HTERT RPE-1 (cell line): ENCODE data around the gene SAXO1.
"Not testable (repeated sequence)": the region's sequence is repeated elsewhere in the genome, so short reads cannot be mapped to it uniquely, and the experiment has no call there.

Experiments used
- in situ Hi-C: fragments of 300-500 bp; cut with MboI; formaldehyde crosslinking; loops from 4 replicates; pipeline ENCODE4 v1.14.3; 2020; ENCODE audit warnings: low sequenced_read_pairs

The SAXO1 gene

DNA sequence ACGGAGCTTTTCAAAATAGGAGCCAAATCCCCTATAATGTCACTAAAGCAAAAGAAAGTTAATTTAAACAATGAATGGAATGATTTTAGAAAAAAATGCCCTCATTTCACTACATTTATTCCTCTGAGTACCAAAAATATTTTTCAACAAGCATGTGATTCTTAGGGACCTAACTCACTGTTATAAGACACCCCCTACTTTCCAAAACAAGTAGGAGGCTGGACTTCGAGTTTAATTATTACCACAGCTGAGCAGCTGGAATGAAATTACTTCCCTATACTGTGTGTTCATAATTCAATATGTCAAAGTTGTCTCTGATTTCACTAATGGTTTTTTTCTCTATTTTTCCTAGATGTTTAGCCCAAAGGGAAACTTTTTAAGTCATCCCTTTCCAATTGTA is 61.6 kb downstream of the SAXO1 start:
- in situ Hi-C loops, result no loop called here

DNA sequence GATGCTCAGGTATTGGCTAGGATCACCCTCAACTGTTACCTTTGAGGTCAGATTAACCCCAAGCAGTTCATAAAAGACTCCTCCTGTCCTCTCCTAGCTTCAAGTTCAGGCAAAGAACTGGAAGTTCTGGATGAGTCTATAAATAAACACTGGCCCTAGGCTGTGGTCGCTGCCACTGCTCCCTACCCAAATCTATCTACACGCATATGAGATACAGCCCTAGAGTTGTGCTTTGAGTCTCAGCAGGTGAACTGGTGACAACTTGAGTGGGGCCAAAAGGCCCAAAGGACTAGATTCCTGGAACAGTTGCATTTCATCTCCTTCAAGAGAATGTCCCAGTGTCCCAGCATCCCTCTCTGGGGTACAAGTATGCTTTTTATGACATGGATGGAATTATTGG is 62.6 kb downstream of the SAXO1 start:
- in situ Hi-C loops, result no loop called here

DNA sequence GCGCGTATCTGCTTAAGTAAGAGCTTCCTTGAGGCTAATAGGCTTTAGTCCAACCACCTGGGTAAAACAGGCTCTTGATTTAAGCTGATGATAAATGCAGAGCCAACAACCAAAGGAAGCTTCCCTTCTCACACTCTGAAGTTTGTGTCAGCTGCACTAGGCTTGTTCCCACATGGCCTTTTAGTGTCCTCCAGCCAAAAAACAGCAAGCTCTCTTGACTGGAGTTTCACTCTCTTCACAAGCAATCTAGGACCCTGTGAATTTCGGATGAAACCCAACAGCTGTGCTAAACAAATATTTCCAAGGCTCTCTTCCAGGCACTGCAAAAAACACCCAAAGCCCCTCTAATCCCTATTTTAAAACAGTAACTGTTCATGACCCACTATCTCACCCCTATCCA is 63.9 kb downstream of the SAXO1 start:
- in situ Hi-C loops, result no loop called here

DNA sequence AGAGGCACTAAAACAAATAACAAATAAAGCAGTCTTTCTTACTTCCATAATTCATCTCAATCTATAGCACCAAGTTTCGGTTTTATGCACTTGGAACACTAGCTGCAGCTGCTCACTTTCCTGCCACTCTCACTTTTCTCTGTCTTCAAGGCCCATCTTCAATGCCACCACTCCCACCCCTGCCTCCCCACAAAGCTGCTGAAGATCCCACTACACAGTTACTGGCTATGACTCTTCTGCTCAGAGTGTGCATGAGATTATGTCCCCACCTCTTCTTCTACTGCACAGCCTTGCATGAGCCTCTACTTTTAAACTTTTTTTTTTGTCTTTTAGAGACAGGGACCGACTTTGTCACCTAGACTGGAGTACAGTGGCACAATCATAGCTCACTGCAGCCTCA is 77.4 kb downstream of the SAXO1 start:
- in situ Hi-C loops, result no loop called here

DNA sequence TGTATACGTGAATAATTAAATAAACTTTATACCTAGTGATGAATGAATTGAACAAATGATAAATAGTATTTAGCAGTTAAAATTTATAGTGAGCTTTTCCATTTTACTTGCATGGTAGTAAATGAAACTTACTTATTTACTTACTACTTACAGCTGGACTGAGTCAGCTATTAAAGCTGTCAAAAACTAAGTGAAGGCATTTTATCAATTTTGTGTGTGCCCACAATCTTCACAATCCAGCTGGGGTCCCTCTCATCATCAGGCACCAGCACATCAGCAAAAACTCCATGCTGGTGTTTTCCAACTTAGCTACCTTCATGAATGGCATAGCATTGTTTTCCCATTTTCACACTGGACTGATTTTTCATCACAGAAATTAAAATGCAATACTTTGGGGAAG is 81.1 kb downstream of the SAXO1 start:
- in situ Hi-C loops, result no loop called here

DNA sequence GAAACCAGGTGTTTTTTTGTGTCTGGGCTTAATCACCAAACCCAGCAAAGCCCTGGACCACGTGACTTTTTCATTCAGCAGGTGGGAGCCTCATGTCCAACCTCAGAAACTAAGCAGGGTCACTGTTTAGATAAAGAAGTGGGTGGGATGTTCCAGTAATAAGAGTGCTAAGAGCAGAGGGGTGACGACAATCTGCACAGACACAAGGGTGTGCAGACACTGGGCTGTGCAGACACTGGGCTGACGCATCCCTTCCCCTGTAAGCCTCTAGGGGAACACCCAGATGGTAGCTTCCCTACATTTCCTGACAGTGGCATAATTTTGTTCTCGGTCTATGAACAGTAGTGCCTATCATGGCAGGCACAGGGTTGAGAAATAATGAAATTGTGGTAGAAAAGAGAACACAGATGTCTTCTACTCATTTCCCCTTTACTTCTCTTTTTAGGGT is 85.1 kb downstream of the SAXO1 start:
- in situ Hi-C loops, result no loop called here

DNA sequence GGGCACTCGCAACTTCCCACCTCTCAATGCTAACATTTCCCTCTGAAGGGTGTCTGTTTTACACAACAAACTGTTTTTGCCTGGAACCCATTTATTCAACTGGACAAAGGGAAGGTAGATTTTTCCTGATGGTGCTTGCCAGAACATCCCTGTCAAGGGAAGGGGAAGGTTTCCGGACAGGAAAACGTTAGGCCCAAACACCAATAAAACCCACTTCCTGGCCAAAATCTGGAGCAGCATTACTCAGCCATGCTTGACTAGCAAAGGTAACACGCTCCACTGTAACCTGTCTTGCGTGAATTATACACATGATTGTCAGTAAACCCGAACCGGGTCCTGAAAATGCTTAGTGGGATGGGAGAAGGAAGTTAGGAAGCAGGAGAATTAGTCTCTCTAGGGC is 90.2 kb downstream of the SAXO1 start:
- in situ Hi-C loops, result no loop called here

DNA sequence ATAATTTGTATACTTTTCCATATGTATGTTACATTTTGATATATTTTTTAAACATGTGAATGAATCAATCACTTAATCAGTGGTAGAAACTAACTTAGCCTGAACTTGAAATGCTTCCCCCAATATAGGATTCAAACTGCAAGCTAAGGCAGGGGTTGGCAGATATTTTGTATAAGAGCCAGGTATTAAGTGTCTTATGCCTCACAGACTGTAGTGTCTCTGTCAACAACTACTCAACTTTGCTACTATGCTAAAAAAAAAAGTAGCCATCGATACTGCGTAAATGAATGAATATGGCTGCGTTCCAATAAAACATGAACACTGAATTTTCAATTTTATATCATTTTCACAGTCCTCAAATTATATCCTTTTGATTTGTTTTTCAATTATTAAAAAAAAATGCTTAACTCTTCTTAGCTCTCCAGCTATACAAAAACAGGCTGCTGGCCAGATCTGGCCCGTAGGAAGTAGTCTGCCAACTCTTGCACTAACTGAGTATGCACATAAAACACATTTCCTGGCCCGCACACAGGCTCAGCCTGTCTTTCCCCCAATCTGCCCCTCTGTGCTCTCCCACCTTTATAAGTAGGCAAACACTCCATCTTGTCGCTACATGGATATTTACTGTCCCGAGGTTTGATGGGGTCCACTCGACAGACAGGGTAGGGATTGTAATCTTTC is 91.8 kb downstream of the SAXO1 start:
- in situ Hi-C loops, result no loop called here

DNA sequence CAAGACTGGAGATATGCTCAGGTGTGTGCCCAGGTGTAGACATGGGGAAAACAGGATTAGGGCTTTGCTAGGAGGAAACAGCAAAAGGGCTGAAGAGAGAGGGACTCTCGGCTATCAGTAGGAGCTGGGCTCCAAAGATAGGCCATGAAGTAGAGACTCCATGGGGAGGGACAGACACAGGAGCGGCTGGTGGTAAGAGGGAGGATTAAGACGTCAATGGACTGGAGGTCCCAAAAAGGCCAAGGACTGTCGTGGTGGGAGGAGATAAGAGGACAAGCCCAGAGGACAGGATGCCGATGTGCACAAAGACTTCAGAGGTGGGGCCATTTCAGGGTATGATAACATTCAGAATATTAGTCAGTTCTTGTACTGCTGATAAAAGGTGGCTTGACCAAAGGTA is 93.1 kb downstream of the SAXO1 start:
- in situ Hi-C loops, result no loop called here

DNA sequence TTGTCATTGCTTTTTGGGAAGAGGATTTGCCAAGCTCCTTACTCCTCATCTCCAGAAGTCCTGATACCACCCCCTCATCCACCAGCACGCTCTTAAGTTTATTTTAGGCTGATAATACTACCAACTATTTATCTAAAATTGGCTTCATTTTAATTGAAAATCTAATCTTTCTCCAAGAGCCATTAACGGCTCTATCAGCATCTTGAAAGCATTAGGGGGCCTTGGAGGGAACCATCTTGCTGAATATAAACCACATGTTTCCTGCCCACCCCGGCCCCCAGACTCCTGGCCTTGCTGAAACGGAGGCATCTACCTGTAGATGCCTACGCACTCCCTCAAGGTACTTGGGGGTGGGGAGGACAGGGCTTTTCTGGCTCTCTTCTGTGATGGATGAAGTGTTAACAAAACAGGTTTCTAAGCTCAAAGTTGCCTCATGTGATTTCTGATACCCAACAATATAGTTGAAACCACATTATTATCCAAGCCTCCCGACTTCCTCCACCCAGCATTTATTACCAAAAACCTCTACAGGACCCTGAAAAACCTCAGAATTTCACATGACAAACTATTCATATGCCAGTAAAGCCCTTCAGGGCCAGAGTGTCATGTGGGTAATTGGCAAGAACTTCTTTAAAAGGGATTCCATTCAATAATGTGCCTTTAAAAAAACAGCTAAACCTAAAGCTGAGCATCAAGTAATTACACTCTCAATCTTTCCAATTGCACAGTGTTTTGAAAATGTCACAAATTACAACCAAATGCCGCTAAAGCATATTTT is 96.7 kb downstream of the SAXO1 start:
- in situ Hi-C loops, result no loop called here

DNA sequence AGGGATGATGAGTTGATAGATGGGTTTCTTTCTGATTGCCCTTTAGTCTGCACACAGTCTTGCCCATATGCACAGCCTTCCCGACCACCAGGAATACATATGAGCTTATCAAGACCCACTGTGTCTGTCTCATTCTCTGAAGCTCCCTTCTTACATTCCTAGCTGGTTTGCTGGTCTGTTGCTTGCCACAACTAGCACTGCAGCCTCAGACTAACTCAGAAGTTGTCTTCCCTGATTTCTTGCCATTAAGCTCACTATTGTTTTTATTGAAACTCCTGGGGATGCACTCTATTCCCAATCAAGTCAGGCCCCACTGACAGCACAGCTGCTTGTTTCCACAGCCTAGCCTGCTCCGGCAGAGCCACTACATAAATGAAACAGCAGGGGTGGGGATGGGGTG is 97.5 kb downstream of the SAXO1 start:
- in situ Hi-C loops, result no loop called here

DNA sequence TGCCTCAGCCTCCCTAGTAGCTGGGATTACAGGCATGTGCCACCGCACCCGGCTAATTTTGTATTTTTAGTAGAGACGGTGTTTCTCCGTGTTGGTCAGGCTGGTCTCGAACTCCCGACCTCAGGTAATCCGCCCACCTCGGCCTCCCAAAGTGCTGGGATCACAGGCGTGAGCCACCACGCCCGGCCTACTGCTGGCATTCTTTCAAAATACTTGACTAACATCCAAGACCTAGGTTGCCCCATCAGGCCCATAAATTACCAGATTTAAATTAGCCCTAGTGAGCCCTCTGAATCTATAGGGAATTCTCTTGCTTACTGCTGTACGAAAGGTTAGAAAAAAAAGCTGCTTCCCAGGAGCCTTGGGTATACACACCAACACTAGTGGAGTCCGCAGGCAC is 102.4 kb downstream of the SAXO1 start:
- in situ Hi-C loops, result not testable (repeated sequence)

DNA sequence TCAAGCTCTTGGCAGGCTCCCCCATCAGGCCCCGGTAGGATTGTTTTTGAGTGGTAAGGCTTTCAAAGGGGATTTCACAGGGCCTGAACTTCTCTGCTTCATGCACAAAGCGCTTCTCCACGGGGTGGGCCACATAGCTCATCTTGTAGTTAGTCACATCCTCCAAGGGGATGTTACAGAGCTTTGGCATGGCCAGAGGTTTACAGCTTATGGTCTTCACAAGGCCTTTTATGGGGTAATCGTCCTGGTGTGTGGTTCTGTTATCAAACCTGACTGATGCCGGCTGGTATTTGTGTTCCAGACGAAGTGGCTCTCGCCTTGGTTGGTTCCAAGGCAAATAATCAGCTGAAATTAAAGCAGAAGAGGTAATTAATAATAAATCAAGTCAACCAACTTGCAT is 104.3 kb downstream of the SAXO1 start:
- in situ Hi-C loops, result no loop called here

DNA sequence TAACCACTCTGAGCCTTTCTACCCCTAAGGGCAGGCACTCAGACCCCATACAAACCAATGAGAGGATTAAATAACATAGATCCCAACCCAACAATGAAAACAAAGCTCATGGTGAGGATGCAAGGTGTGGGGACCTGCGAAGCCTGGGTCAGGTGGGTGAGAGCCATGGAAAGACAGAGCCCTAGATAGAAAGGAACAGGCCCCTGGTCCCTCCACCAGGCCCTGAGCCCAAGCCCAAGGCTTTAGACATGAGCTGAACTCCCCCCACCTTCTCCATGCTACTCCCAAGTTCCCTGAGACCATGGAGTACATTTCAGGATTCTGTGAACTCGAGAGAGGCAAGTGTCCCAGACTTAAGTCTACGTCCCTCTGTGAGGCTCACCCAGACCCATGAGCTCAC is 106.5 kb downstream of the SAXO1 start:
- in situ Hi-C loops, result no loop called here

DNA sequence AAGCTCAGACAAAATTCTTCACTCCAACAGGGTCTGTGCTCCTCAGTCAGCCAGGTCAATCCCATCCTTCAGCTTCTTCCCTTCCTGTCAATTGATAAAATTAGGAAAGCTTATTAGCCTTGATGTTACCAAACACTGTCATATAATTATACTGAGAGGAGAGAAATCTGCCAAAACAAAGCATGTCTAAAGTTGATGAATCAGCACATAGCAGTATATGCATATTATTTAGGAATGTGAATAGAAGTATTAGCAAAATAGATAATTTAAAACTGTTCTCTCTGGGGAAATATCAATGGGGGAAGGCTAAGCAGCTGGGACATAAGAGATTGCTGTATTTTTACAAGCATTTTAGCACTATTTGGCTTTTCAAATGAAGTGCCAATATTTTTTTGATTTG is 107.1 kb downstream of the SAXO1 start:
- in situ Hi-C loops, result no loop called here

DNA sequence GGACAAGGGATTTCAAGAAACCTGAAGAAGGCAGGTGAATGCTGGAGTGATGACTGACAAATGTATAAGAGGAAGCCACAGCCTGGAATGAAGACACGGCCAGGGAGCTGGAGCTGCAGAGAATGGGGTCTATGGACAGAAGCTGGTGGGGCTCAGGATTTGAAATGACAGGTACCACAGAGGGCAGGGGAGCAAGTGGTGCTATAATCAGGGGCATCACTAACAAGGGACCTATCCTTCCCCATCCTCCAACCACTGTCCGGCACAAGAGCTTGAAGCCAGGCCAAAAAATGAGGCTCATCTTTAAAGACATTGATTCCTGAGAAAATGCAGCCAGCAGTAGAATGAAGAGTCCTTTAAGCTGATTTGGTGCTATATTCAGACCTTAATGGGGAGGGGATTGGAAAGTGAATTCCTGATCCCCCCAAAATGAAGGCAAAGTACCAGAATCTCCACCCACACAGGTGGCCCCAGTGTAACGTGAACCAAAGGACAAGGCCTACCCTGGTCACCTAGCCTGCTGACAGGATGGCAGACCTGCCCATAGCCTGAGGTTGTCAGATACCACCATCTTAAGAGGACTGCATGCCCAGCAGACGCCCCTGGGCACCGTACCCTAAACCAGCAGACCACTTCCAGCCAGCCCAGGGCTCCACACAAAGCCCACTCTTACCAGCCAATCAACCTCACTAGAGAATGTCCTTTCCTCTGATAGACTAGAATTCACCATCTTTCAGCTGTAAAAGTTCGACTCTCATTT is 109.2 kb downstream of the SAXO1 start:
- in situ Hi-C loops, result no loop called here

DNA sequence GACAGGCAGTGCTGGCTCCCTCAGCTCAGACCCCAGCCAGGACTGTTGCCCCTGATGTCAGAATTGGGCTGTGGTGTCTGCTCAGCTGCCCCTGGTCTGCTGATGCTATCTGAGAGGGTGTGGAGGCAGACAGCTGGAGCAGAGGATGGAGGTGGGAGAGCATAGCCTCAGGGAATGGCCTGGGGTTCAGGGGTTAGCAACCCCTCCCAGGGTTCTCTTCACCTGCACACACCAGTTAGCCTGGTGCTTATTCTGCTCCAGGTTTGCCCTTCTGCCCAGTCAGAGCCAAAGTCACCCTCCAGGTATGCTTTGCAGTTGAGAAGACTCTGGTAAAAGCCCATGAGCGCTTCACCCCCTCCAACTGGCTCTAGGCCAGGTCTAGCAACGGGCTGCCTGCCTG is 109.8 kb downstream of the SAXO1 start:
- in situ Hi-C loops, result no loop called here

DNA sequence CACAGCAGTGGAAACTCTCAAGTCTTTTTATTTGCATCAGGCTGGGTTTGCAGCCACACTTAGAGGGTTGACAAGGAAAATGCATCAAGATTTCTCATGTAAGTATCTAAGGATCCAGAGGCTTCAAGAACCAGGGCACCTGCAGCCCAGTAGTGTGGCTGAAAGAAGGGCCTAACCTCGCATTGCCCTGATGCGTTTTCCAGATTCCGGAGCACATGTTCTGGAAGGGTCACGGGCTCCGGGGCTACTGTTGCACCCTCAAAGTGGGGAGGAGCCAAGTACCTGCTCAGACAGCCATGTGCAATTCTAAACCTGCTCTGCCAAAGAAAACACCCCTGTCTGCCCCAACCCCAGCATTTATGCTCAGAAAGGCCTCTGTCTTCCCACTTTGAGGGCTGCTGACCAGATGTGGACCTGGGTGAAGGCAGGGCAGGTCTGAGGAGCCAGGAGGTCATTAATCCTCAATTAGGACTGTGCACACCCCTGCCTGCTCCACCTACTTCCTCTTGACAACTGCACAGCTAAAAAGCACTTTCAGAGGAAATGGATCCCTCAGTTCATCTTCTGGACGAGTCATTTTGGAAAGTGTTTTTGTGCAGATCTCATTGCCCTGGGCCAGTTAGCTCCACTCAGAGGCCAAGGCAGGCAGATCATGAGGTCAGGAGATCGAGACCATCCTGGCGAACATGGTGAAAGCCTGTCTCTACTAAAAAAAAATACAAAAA is 110.7 kb downstream of the SAXO1 start:
- in situ Hi-C loops, result no loop called here

DNA sequence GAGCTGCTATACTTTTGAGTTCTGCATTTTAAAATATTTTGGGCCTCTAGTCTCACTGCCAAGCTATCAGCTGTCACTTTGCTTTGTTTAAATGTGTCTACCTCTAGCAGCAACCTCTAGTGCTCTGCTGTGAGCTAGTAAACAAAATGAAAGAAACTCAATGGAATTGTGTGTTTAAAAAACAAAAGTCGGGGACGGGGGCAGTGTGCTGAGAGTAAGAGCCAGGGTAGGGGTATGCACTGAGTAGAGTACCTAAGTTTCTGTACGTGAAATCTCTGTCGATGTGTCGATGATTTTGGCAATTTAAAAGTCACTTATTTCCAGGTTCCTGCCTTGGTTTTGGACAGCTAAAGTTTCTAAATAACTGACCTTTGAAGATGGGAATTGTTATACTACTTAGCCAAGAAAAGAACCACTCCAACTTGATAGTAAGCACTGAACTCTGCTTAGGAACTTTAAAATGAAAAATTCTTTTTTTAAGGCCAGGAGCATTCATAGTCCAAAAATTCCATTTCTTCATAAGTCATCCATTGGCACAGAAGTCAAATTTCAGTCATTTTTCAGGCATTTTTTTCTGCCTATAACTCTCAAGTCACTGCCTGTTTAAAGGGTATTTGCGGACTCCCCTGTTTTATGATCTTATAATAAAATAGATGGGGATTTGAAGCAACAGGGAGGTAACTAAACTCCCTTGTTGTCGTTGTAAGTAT is 111.5 kb downstream of the SAXO1 start:
- in situ Hi-C loops, result no loop called here
